ENCODE data around the gene CD63. TPM values are rescaled to one million over a fixed set of nuclear protein-coding genes. Genes with fewer than 3 reads are reported as not detected.

The CD63 gene
- total RNA-seq, 1 experiment from 2014 or later = 869 TPM

- CTCF ChIA-PET = no interaction called here
- BruUV-seq (replicated peaks) = no TSS peak
- Histone ChIP-seq H3K9me3 (ENCODE audit: low read length) (no peaks in the 10 kb centered on the region), H3K4me3 (ENCODE audit: low read length) (no peak overlapping the region), H3K36me3 (ENCODE audit: low read depth, low read length) (peaks cover under 1% of the 10 kb centered on the region; the same call in 1 of the 2 replicates), H3K9ac (ENCODE audit: low read length) (no peak overlapping the region), H3K27ac (ENCODE audit: low read length) (no peak overlapping the region), H2AFZ (ENCODE audit: low read length) (no peak overlapping the region), H3K79me2 (ENCODE audit: low read length) (no peaks in the 10 kb centered on the region), H3K4me1 (ENCODE audit: insufficient read depth, low read length) (peaks cover 65% of the 10 kb centered on the region), H3K27me3 (ENCODE audit: low read length) (no peaks in the 10 kb centered on the region), H3K9me2 (replicated peaks; ENCODE audit: low read length) (no peaks in the 10 kb centered on the region), H4K20me1 (ENCODE audit: low read length) (no peaks in the 10 kb centered on the region), H3K4me2 (ENCODE audit: low read length) (peak overlapping the region; percentile 89), H3F3A (ENCODE audit: low read length, unreplicated experiment) (no peaks in the 10 kb centered on the region)
- ATAC-seq = no peak
- intact Hi-C loops (cut with micrococcal nuclease) = no loop called here
- TF ChIP-seq EZH2phosphoT487 (IDR thresholded peaks at IDR 0.05; ENCODE audit: borderline replicate concordance, low read length) = no peak
- TF ChIP-seq, protein P1, sequence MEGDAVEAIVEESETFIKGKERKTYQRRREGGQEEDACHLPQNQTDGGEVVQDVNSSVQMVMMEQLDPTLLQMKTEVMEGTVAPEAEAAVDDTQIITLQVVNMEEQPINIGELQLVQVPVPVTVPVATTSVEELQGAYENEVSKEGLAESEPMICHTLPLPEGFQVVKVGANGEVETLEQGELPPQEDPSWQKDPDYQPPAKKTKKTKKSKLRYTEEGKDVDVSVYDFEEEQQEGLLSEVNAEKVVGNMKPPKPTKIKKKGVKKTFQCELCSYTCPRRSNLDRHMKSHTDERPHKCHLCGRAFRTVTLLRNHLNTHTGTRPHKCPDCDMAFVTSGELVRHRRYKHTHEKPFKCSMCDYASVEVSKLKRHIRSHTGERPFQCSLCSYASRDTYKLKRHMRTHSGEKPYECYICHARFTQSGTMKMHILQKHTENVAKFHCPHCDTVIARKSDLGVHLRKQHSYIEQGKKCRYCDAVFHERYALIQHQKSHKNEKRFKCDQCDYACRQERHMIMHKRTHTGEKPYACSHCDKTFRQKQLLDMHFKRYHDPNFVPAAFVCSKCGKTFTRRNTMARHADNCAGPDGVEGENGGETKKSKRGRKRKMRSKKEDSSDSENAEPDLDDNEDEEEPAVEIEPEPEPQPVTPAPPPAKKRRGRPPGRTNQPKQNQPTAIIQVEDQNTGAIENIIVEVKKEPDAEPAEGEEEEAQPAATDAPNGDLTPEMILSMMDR (conservative IDR thresholded peaks at IDR 0.05; ENCODE audit: low read depth, low read length) = no peak
- TF ChIP-seq EZH2 (IDR thresholded peaks at IDR 0.05; ENCODE audit: low read length, unreplicated experiment) = no peak
- POLR2A ChIA-PET (ENCODE audit: unreplicated experiment) = interaction anchor here (0.8 kb wide), 1 partner anchor 37 kb away, joined by 3 read pairs; a partner anchor contains a TSS
- no peak for DNase-seq
Measured at GRCh38 chr12:55718624-55719275, 10.1 kb downstream of the CD63 start.

DNA sequence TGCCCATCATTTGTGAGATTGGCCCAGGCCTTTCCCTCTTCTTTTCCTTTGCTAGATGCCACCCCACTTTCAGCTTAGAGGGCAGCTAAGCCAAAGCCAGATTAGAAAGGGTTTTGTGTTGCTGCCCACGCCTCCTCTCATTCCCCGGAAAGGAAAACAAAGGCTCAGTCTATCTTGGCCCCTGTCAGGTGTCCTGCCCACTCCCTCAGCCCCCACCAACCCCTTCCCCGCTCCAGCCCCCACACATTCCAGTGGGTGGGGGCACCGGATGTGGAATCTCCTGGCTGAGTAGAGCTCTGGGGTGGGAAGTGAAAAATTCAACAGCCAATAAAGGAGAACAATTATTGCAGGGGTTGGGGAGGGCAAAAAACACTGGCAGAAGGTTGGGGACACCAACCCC lies 10.8 kb downstream of the CD63 start:
- Histone ChIP-seq H3K9me2 (replicated peaks; ENCODE audit: low read length) (no peaks in the 10 kb centered on the region), H3K4me1 (ENCODE audit: insufficient read depth, low read length) (peaks cover 72% of the 10 kb centered on the region), H2AFZ (ENCODE audit: low read length) (no peak overlapping the region), H3K36me3 (ENCODE audit: low read depth, low read length) (no peaks in the 10 kb centered on the region), H3K27ac (ENCODE audit: low read length) (peak overlapping the region; percentile 86), H3K9ac (ENCODE audit: low read length) (no peak overlapping the region), H4K20me1 (ENCODE audit: low read length) (no peaks in the 10 kb centered on the region), H3K9me3 (ENCODE audit: low read length) (no peaks in the 10 kb centered on the region), H3K27me3 (ENCODE audit: low read length) (no peaks in the 10 kb centered on the region), H3K79me2 (ENCODE audit: low read length) (no peaks in the 10 kb centered on the region), H3K4me2 (ENCODE audit: low read length) (peak overlapping the region; percentile 89), H3F3A (ENCODE audit: low read length, unreplicated experiment) (no peaks in the 10 kb centered on the region), H3K4me3 (ENCODE audit: low read length) (peak overlapping the region; percentile 72; the same call in 1 of the 2 replicates)
- POLR2A ChIA-PET (ENCODE audit: unreplicated experiment) = no interaction called here
- no TSS peak for BruUV-seq (replicated peaks)
- ATAC-seq = no peak
- TF ChIP-seq EZH2phosphoT487 (IDR thresholded peaks at IDR 0.05; ENCODE audit: borderline replicate concordance, low read length) = no peak
- no peak for TF ChIP-seq EZH2 (IDR thresholded peaks at IDR 0.05; ENCODE audit: low read length, unreplicated experiment)
- TF ChIP-seq, protein P1 (conservative IDR thresholded peaks at IDR 0.05; ENCODE audit: low read depth, low read length) = no peak
- intact Hi-C loops (cut with micrococcal nuclease) = no loop called here
- no peak for DNase-seq
- CTCF ChIA-PET = interaction anchor here (1.0 kb wide), 1 partner anchor 37 kb away, joined by 4 read pairs; a partner anchor contains a TSS

Measured in PC-3 (cell line).